ENCODE measurements around the gene SPATA45.

SPATA45 gene

GRCh38 chr1:212791676-212792395, 55.6 kb downstream of the SPATA45 start, which contains the start of the genes NSL1 and TATDN3:
Gene NSL1 (minus strand): TSS chr1:212791777. CDS start chr1:212791763, 14 bp downstream.
Gene TATDN3 (plus strand): TSS chr1:212791894. CDS start chr1:212791922, 28 bp downstream.
- Histone ChIP-seq H3K4me3 (ENCODE audit: low read depth, low read length) (peak within 1 kb of the TSS; percentile 95), H3K27ac (peak within 1 kb of the TSS; percentile 80), H3K27me3 (replicated peaks) (no peaks in the 10 kb centered on the region), H3K36me3 (replicated peaks) (peaks cover under 1% of the 10 kb centered on the region)
- peak; percentile 86 for DNase-seq
- in situ Hi-C loops (cut with HindIII; ENCODE audit: low pct_ligation_motif_present, low sequenced_read_pairs): no loop called here
- TF ChIP-seq CTCF (IDR thresholded peaks at IDR 0.05; ENCODE audit: low read depth, low read length, missing control alignments): no peak

- H3K4me3 ChIP-seq (ENCODE audit: low read depth, low read length): peak overlapping the region; percentile 95
- H3K27me3 ChIP-seq (replicated peaks): no peaks in the 10 kb centered on the region
- DNase-seq: peak; percentile 47
- no peak for TF ChIP-seq CTCF (IDR thresholded peaks at IDR 0.05; ENCODE audit: low read depth, low read length, missing control alignments)
- H3K27ac ChIP-seq: peak overlapping the region; percentile 80
- H3K36me3 ChIP-seq (replicated peaks): no peaks in the 10 kb centered on the region
- in situ Hi-C loops (cut with HindIII; ENCODE audit: low pct_ligation_motif_present, low sequenced_read_pairs): no loop called here
Measured at GRCh38 chr1:212791261-212791675, 56.2 kb downstream of the SPATA45 start.

GRCh38 chr1:212785871-212786270, 61.6 kb downstream of the SPATA45 start:
- no peak for DNase-seq
- no peak for TF ChIP-seq CTCF (IDR thresholded peaks at IDR 0.05; ENCODE audit: low read depth, low read length, missing control alignments)
- H3K27me3 ChIP-seq (replicated peaks): no peaks in the 10 kb centered on the region
- no peak overlapping the region for H3K4me3 ChIP-seq (ENCODE audit: low read depth, low read length)
- in situ Hi-C loops (cut with HindIII; ENCODE audit: low pct_ligation_motif_present, low sequenced_read_pairs): no loop called here
- peaks cover under 1% of the 10 kb centered on the region for H3K36me3 ChIP-seq (replicated peaks)
- H3K27ac ChIP-seq: no peak overlapping the region

GRCh38 chr1:212783976-212784375, 63.5 kb downstream of the SPATA45 start:
- no peaks in the 10 kb centered on the region for H3K27me3 ChIP-seq (replicated peaks)
- H3K4me3 ChIP-seq (ENCODE audit: low read depth, low read length): no peak overlapping the region
- no peak overlapping the region for H3K27ac ChIP-seq
- DNase-seq: no peak
- H3K36me3 ChIP-seq (replicated peaks): peaks cover 3% of the 10 kb centered on the region
- TF ChIP-seq CTCF (IDR thresholded peaks at IDR 0.05; ENCODE audit: low read depth, low read length, missing control alignments): no peak
- in situ Hi-C loops (cut with HindIII; ENCODE audit: low pct_ligation_motif_present, low sequenced_read_pairs): no loop called here

GRCh38 chr1:212782422-212783154, 64.9 kb downstream of the SPATA45 start:
- no peak overlapping the region for H3K4me3 ChIP-seq (ENCODE audit: low read depth, low read length)
- TF ChIP-seq CTCF (IDR thresholded peaks at IDR 0.05; ENCODE audit: low read depth, low read length, missing control alignments): peak; percentile 26
- peaks cover 3% of the 10 kb centered on the region for H3K36me3 ChIP-seq (replicated peaks)
- H3K27ac ChIP-seq: peak overlapping the region; percentile 43
- in situ Hi-C loops (cut with HindIII; ENCODE audit: low pct_ligation_motif_present, low sequenced_read_pairs): no loop called here
- peak; percentile 38 for DNase-seq
- H3K27me3 ChIP-seq (replicated peaks): no peaks in the 10 kb centered on the region
